ENCODE measurements around the gene LIAS.
"Not testable (repeated sequence)": the region's sequence is repeated elsewhere in the genome, so short reads cannot be mapped to it uniquely, and the experiment has no call there.

The LIAS gene

DNA sequence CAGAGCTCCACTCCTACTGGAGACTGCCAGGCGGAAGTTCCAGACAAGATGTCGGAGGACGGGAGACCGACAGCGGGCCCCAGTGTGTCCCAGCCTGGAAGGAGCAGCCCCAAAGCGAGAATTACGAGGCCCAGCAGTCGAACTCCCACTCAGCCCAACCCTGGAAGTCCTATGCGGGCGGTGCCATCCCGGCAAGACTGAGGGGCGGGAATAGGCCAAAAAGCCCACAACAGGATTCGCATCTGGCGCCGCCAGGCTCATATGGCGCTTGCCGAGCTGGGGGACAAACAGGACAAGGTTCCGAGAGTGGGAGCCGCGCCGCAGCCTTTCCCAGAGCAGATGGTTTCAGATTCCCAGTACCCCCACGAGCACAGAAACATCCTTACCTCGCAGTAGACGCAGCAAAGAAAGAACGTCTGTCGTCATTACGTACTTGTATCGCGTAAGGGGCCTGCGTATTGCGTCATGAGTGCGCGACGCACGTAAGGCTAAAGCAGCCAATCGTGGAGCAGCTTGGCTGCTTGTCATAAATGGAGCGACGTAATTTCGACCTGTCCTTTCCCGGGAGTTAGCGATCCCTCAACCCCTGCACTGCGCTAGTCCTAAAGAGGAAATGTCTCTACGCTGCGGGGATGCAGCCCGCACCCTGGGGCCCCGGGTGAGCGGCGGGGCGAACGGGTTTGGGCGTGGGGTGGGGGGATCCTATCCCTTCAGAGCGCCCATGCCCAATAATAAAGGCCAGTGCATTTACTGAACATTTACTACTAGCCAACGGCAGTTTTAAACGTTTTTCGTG lies at the start of gene LIAS, which contains the start of gene RPL9:
Gene LIAS (plus strand): TSS at position 552 of the 796 bp plus-strand sequence. CDS start 62 bp downstream, at position 614.
Gene RPL9 (minus strand): TSS at position 418 of the 796 bp plus-strand sequence. CDS start 483 bp downstream, outside the sequence.
- peak; percentile 96 for DNase-seq (ENCODE audit: low spot score)

DNA sequence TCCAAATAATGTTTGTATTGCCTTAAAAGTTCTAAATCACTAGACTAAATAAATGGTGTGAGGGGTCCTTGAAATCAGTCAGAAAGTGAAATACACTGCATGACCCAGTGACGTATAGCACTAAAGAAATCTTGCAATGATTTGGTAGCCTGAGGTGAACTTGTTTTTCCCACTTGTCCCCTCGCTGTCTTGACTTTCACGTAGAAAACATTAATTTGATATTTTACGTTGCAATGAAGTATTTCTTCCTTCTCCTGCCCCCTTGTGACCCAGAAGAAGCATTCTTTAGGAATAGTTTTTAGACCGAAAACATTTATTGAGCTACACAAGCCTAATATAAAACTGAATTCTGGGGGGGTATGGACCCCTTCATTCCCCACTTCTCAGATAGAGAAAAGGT lies 48.4 kb upstream of the LIAS start:
- DNase-seq (ENCODE audit: low spot score): no peak

DNA sequence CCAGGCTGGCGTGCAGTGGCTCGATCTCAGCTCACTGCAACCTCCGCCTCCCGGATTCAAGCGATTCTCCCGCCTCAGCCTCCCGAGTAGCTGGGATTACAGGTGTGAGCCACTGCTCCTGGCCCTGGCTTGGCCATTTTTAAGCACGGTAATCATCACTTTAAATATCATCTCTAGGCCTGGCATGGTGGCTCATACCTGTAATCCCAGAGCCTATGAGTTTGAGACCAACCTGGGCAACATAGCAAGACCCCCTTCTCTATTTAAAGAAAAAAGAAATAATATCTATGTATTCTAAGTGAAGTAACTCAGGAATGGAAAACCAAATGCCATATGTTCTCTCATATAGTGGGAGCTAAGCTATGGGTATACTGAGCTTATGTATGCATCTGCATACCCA lies 47.3 kb upstream of the LIAS start:
- DNase-seq (ENCODE audit: low spot score): not testable (repeated sequence)

DNA sequence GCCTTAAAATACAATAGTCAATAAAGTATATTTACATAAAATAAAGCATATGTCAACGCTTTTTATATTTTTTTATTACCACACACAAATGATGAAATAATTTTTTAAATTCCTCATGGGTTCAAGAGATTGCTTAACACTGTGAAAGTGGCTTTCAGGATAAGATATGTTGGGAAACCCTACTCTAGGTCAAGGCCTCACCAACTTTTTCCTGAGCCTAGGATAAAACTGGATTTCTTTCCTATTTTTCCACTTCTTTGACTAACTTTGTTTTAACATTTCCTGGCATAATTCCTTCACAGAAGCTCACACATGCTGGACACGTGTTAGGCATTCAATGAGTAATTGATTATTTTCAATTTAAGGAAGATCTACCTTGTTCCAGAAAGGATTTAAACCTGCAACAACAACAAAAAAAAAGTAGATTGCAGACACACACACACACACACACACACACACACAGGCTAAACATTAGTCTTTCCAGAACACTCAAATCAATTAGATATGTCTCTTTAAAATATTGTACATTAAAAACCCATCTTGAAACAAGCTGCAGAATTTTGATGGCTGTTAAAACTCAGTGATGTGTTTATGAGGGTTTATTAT lies 43.1 kb upstream of the LIAS start:
- no peak for DNase-seq (ENCODE audit: low spot score)

DNA sequence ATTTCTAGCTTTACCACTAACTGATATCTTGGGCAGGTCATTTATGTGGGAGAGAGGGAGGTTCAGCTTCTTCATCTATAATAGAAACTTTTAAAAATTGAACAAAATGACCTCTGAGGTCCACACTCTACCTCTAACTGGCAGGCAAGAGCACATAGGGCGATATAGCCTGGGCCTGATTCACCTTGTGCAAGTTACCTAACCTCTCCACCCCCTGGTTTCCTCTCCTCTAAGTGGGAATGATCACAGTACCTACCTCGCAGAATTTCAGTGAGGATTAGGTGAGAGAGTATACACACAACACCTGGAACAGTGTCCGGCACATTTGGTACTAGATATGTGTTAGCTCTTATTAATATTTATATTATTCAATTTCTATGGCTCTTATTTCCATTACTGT lies 36.6 kb upstream of the LIAS start:
- no peak for DNase-seq (ENCODE audit: low spot score)

DNA sequence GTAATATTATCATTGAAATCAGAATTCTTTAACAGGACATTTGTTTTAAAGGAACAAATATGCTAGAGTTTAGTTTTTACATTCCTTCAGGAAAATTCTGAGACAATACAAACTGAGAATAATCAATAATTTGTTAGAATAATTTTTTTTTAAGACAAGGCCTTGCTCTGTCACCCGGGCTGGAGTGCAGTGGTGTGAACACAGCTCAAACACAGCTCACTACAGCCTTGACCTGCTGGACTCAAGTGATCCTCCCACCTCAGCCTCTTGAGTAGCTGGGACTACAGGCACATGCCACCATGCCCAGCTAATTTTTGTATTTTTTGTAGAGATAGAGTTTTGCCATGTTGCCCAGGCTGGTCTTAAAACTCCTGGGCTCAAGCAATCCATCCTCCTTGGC lies 33.6 kb upstream of the LIAS start:
- not testable (repeated sequence) for DNase-seq (ENCODE audit: low spot score)

DNA sequence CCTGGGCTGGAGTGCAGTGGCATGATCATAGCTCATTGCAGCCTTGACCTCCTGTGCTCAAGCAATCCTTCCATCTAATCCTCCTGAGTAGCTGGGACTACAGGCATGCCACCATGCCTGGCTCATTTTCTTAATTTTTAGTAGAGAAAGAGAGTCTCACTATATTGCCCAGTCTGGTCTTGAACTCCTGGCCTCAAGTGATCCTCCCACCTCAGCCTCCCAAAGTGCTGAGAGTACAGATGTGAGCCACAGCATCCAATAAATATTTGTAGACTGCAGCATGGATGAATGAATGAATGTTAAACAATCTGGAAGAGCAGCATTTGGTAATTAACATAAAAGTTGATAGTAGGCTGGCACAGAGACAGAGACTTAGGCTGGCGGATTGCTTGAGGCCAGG lies 32.1 kb upstream of the LIAS start:
- DNase-seq (ENCODE audit: low spot score): no peak

DNA sequence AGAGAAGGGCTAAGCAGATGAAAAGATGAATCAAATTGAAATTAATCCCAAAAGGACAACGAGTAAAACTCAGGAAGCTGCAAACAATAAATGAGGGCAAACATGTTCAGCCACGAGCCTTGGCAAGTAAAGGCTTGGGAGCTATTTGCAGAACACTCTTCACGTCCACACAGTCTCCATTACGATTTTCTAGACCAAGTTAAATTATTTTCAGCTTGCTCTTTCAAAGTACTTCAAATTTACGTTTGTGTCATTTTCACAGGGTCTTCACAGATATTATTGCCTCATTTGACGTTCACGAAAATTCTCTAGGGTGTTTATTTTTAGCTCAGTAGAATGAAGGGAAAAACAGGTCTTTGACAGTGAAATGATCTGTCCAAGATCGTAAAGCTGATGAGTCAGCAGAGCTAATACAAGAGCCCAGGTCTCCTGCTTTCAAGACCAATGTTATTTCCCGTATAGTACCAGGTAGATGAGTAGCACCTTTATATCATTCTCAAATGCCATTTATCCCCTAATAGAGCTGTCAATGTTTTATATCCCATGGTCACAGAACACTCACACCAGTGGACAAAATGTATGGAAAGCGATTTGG lies 31.2 kb upstream of the LIAS start:
- DNase-seq (ENCODE audit: low spot score): no peak

DNA sequence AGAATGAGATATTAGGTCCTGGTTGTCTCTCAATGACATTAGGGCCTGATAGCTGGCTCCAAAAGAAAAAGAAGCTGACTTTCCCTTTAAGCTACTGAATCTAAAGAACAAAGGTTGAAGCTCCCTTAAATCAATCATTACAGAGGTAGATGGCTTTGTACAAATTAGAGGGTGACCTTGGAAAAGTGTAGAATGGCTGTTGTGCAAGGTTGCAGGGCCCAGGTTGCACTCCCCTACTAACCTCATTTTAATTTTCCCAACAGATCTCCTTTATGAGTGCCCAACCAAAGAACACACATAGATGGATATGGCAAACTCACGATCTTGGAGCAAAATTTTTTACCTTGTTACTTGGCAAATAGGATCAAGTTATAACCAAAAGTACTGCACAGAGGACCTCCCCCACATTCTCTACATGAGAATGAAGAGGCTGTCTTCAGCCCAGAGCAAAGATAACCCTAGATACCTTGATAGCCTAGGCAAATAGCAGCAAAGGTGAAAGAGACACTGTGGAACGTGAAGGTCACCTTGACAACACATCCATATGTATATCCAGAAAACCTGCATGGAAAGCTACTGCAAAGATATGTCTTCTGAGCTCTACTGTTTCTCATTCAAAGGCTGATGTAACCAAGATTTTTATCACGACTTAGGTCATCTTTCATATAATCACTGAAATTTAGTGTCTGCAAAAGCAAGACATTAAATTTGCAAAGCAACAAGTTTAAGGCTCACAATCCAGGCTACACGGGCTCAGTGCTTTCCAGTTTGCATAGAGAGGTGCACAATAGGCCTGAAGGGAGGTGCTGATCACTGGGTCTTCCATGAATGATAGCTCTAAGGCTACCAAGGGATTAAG lies 29.2 kb upstream of the LIAS start:
- no peak for DNase-seq (ENCODE audit: low spot score)

DNA sequence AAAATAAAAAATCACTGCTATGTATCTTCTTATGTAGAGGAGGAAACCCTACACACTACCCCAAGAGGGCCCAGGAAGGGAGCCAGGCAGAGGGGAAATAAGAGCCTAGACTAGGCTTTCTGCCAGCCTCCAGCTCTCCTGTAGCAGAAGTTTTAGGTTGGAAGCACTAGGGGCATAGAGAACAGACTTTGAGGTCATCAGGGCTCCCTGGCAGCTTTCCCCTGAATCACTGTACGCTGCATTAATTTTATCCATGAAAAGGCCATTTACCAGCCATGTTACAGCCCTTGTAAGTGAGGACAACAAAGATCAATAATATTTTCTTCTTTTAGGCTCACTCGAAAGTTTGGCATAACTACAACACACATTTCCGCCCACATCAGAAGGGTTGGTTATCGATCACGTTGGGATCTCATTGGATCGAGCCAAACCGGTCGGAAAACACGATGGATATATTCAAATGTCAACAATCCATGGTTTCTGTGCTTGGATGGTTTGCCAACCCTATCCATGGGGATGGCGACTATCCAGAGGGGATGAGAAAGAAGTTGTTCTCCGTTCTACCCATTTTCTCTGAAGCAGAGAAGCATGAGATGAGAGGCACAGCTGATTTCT lies 24.9 kb upstream of the LIAS start:
- no peak for DNase-seq (ENCODE audit: low spot score)

DNA sequence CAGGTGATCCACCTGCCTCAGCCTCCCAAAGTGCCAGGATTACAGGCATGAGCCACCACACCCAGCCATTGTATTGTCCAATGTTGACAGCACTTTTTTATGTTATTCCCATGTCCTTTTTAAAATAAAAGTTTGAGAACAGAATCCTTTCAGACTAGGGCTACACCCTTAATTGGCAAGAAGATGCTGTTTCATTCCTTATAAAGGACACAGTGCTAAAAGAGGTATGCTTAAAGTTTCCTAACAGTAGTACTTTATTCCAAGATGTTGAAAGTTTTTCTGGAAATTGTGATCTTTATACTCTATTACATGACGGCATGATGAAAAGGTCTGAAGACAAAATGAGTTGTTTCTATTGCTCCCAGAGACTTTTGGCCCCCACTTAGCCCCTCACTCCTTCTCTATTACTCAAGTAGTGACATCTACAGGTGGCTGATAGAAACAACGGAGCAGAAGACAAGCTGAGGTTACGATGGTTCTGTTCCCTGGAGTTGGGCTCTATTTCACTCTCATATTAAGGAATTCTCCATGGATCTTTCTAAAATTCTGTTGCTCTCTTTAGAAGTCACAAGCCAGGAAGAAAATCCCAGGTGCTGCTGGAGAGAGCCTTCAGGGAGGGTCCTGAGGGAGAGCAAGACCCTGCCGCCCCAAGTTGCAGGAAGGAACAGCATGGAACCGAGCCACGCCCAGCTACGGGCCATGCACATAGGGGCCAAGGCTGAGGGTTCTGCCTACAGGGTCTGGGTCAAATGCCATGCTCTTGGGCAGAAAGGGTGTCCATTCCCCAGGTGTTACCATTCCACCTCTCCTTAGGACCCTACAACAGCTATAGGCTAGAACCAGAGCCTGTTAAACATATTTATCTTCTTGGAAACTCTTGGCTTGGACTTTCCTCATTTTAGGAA lies 22.9 kb upstream of the LIAS start:
- DNase-seq (ENCODE audit: low spot score): no peak

DNA sequence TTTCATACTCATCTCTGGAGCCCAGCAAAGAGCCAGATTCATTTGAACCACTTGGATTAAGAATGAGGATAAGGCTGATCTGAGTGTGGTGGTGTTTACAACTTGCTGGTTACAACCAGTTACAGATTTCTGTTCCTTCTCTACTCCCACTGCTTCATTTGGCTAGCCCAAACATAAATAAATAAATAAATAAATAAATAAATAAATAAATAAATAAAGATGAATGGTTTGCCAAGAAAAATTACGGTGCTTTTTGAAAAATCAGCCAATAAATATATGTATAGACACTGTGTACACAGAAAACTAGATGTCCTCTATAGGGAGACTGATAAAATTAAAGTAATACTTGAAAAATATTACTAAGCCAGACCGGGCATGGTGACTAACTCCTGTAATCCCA lies 17.3 kb upstream of the LIAS start:
- DNase-seq (ENCODE audit: low spot score): no peak

DNA sequence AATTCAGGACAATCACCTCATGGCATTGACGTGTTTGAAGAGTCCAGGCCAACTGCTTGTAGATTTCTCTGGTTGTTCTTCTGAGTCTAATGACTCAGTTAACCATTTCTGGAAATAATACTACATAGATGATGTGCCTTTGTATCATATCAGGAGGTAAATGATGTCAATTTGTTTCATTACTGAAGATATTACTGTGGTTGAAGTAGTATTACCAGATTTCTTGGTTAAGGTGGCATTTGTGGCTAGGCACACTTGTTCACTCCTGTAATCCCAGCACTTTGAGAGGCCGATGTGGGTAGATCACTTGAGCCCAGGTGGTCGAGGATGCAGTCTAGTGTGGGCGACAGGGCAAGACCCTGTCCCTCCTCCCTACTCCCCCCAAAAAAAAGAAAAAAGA lies 15.9 kb upstream of the LIAS start:
- no peak for DNase-seq (ENCODE audit: low spot score)

DNA sequence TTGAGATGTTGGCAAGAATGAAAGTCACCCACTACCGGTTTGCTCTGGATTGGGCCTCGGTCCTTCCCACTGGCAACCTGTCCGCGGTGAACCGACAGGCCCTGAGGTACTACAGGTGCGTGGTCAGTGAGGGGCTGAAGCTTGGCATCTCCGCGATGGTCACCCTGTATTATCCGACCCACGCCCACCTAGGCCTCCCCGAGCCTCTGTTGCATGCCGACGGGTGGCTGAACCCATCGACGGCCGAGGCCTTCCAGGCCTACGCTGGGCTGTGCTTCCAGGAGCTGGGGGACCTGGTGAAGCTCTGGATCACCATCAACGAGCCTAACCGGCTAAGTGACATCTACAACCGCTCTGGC lies 12.4 kb upstream of the LIAS start:
- no peak for DNase-seq (ENCODE audit: low spot score)

DNA sequence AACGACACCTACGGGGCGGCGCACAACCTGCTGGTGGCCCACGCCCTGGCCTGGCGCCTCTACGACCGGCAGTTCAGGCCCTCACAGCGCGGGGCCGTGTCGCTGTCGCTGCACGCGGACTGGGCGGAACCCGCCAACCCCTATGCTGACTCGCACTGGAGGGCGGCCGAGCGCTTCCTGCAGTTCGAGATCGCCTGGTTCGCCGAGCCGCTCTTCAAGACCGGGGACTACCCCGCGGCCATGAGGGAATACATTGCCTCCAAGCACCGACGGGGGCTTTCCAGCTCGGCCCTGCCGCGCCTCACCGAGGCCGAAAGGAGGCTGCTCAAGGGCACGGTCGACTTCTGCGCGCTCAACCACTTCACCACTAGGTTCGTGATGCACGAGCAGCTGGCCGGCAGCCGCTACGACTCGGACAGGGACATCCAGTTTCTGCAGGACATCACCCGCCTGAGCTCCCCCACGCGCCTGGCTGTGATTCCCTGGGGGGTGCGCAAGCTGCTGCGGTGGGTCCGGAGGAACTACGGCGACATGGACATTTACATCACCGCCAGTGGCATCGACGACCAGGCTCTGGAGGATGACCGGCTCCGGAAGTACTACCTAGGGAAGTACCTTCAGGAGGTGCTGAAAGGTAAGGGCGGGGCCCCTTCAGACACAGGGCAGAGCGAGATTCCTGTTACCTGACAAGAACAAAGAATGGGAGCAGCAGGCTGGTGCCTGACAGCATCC lies 11.8 kb upstream of the LIAS start:
- peak; percentile 72 for DNase-seq (ENCODE audit: low spot score)

DNA sequence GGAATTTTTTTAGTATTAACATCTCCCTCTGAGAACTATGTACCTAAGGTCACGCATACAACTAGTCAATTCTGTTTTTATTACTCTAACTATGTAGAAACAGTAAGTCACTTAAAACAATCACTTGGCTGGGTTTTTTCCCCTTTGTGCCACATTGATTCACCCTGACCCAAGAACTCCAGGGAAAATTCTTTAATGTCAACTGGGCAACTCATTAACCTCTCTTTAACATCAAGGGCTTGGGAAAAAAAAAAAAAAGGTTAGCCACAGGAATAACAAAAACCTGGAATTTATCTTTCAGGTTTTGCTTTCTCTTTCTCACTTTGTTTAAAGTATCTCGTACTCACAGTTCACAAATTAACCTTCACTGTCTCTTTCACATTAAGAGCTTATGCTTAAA lies 8.2 kb upstream of the LIAS start:
- no peak for DNase-seq (ENCODE audit: low spot score)

DNA sequence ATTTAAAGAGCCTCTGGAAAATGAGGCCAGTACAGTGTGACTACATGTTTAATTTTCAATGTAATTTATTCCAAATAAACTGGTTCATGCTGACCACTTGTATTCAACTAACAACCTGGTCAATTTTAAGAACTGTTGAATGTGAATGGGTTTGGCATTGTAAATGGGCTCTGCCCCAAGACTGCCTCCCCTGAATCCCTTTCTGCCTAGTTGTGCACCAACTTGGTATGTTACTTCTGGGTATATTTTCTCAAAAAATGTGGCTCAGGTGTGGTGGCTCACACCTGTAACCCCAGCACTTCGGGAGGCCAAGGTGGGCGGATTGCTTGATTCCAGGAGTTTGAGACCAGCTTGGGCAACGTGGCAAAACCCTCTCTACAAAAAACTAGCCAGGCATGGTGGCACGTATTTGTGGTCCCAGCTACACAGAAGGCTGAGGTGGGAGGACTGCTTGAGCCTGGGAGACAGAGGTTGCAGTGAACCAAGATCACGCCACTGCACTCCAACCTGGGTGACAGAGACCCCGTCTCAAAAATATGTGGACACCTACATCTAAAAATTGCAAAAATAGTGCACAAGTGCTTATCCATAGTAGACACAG lies 7.3 kb upstream of the LIAS start:
- no peak for DNase-seq (ENCODE audit: low spot score)

DNA sequence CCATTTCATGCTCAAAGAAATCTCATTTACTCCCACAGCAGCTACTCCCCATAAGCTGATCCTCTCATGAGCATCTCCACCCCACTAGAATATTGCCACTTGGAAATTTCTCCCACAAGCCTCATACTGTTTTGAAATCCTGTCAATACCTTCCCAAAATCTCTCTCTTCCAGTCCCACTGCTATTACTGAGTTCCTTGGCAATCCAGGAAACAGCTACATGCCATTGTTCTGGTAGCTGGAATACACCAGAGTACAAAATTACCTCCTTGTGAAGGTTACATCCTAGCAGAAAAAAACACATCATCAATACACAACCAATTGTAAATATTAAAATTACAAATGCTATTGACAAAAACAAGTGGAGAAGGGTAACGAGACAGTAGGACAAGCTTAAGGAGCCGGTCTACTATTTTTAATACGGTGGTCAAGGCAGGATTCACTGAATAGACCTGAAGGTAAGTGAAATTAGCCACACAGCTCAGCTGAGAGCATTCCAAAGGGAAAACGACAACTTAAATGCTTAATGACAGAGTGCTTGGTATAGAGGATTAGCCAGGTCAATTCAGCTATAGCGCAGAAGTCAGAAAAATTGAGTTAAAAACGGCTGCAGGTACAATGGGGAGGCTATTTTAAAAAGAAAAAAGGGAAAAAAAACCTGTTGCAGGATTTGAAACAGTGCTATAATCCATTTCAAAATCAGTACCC lies 6.5 kb upstream of the LIAS start:
- no peak for DNase-seq (ENCODE audit: low spot score)

All from left forelimb (tissue), 1 donor.